Left lung (tissue), 10 donors: ENCODE data around the gene RBM41. TPM values are rescaled to one million over a fixed set of nuclear protein-coding genes. Genes with fewer than 3 reads are reported as not detected.

Experiments
- ATAC-seq: fragments of 200-7000 bp; cut with Tn5 transposase; one replicate; pipeline ENCODE4 v1.9.1; 2020; ENCODE audit warnings: moderate library complexity
- DNase-seq, 4 donors: peaks; one replicate each; pipeline ENCODE4 v3.0.0-alpha.2; 2013 to 2020
- H3K27ac ChIP-seq, 2 donors: fragments of 200-600 bp; sonication (generic) in 1 of 2; one replicate each; pipeline versions ENCODE4 v1.5.0 to v1.8.0; 2020 to 2021
- H3K27me3 ChIP-seq, 2 donors: fragments of 200-600 bp; sonication (generic) in 1 of 2; one replicate each; pipeline versions ENCODE4 v1.5.0 to v1.8.0; 2020 to 2021
- H3K36me3 ChIP-seq, 2 donors: fragments of 200-600 bp; sonication (generic) in 1 of 2; one replicate each; pipeline versions ENCODE4 v1.5.0 to v1.8.0; 2020 to 2021
- H3K4me1 ChIP-seq, 2 donors: fragments of 200-600 bp; one replicate each; pipeline ENCODE4 v1.8.0; 2021
- H3K4me3 ChIP-seq, 2 donors: fragments of 200-600 bp; sonication (generic) in 1 of 2; one replicate each; pipeline versions ENCODE4 v1.5.0 to v1.8.0; 2020 to 2021; ENCODE audit warnings: mild to moderate bottlenecking in 1 of 2
- H3K9me3 ChIP-seq, 2 donors: fragments of 200-600 bp; sonication (generic) in 1 of 2; one replicate each; pipeline versions ENCODE4 v1.5.0 to v1.8.0; 2020 to 2021
- CTCF ChIP-seq, 2 donors: fragments of 200-600 bp; sonication (generic) in 1 of 2; IDR thresholded peaks; one replicate each; pipeline versions ENCODE4 v1.5.0 to v1.8.0; 2021; ENCODE audit warnings: antibody characterized with exemption in 2 of 2
- intact Hi-C, 2 donors: fragments of 100-400 bp; cut with DNase I; formaldehyde crosslinking; loops; one replicate each; pipeline versions ENCODE4 v1.11.2 to v1.14.2; 2022
- polyA plus RNA-seq, 6 donors: library from polyadenylated mRNA; unstranded; fragments of 120-200 nt; gene quantifications; one replicate each; pipeline ENCODE4 v1.2.1, GENCODE V29; 2013; ENCODE audit not compliant: insufficient read length in 6 of 6
- total RNA-seq, 2 donors: library from RNA; stranded (reverse); fragmentation: NEBNext Ultra II Directional; extraction: Animal tissue kit (Norgen Biotek cat#: 25700); gene quantifications; one replicate each; pipeline ENCODE4 v1.2.1, GENCODE V29; 2021
- donor health status: DM: no; HTN: yes; CAD: no.
- donor health status: DM: no; HTN: no; CAD: no.

Gene RBM41
- total and polyA plus RNA-seq, 8 donors: 11.8 to 32.2 (median 24.0) TPM

DNA sequence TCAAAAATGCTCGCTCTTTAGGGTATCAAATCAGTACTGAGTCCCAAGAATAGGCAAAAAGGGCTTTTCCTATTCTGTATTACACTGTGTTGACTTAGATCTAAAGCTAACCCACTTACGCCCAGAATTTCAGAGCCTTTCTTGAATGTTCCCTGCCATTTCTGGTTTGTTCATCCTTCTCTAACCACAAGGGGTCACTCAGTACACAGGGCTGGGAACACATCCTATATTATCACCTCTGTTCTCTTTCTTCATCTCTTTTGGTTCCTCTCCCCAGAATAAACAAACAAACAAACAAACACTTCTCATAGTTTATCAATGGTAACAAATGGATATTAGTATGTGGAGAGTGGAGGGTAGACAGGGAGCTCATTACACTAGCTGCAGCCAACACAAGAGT, 93.1 kb downstream of the RBM41 start:
- TF ChIP-seq CTCF (IDR thresholded peaks at IDR 0.05): peak in 1 of 2 donors; percentile 38
- Histone ChIP-seq H3K36me3 (no peaks in the 10 kb centered on the region), H3K4me3 (no peak overlapping the region), H3K27ac (no peak overlapping the region), H3K4me1 (no peaks in the 10 kb centered on the region), H3K27me3 (peaks cover 0 to 3% of the 10 kb centered on the region in 2 donors), H3K9me3 (no peaks in the 10 kb centered on the region)
- intact Hi-C loops: no loop called here
- peak; percentile 80 for ATAC-seq
- peak in 2 of 4 donors; percentile 11 to 35 for DNase-seq

- Histone ChIP-seq H3K27ac (no peak overlapping the region), H3K27me3 (no peaks in the 10 kb centered on the region), H3K9me3 (no peaks in the 10 kb centered on the region), H3K4me1 (no peaks in the 10 kb centered on the region), H3K36me3 (no peaks in the 10 kb centered on the region), H3K4me3 (no peak overlapping the region)
- DNase-seq: no peak
- ATAC-seq: peak; percentile 68
- TF ChIP-seq CTCF (IDR thresholded peaks at IDR 0.05): no peak
- intact Hi-C loops: no loop called here
Measured at GRCh38 chrX:107014936-107015335, 103.7 kb downstream of the RBM41 start.

Other genes starting within 250 kb of the RBM41 start
- gene RIPPLY1, start 215.5 kb downstream of the RBM41 start, total RNA-seq: not detected
- under 1 TPM; 0.28 to 0.40 (median 0.36) TPM for gene RIPPLY1, start 215.5 kb downstream of the RBM41 start, polyA plus RNA-seq
- 1 to 10 TPM in 1 of 2 donors, under 1 TPM in 1; 0.16 to 2.9 TPM for gene CLDN2, start 198.4 kb downstream of the RBM41 start, total RNA-seq
- 10 to 100 TPM; 33.9 to 85.8 (median 66.8) TPM for gene CLDN2, start 198.4 kb downstream of the RBM41 start, polyA plus RNA-seq
- 10 to 100 TPM; 12.8 to 26.2 TPM for gene MORC4, start 118.6 kb downstream of the RBM41 start, total RNA-seq
- gene MORC4, start 118.6 kb downstream of the RBM41 start, polyA plus RNA-seq: 10 to 100 TPM; 35.9 to 45.5 (median 38.8) TPM
- 1 to 10 TPM; 1.1 to 2.3 TPM for gene NUP62CL, start 87.6 kb upstream of the RBM41 start, total RNA-seq
- gene NUP62CL, start 87.6 kb upstream of the RBM41 start, polyA plus RNA-seq: 1 to 10 TPM; 4.3 to 8.2 (median 6.3) TPM
- 1 to 10 TPM in 1 of 2 donors, not detected in 1; 1.2 TPM for gene DNAAF6, start 87.8 kb upstream of the RBM41 start, total RNA-seq
- 1 to 10 TPM in 3 of 6 donors, under 1 TPM in 3; 0.14 to 1.7 (median 0.83) TPM for gene DNAAF6, start 87.8 kb upstream of the RBM41 start, polyA plus RNA-seq